Measurements from ENCODE around the gene MND1.
"Not testable (repeated sequence)": the region's sequence is repeated elsewhere in the genome, so short reads cannot be mapped to it uniquely, and the experiment has no call there.

The MND1 gene

GRCh38 chr4:153398713-153399112, 54.2 kb downstream of the MND1 start:
- Histone ChIP-seq H3K9ac (ENCODE audit: low read depth in 1 of 2, low read length in 2 of 2) (no peak overlapping the region), H3K36me3 (ENCODE audit: control insufficient read depth in 1 of 2, insufficient read depth in 2 of 2, low read length in 2 of 2) (no peaks in the 10 kb centered on the region), H3K4me1 (ENCODE audit: control insufficient read depth in 1 of 2, insufficient read depth in 2 of 2, low read length in 2 of 2) (no peaks in the 10 kb centered on the region), H3K27me3 (ENCODE audit: control insufficient read depth in 1 of 2, insufficient read depth in 2 of 2, low read length in 2 of 2) (no peaks in the 10 kb centered on the region), H3K27ac (ENCODE audit: low read depth, low read length) (no peak overlapping the region), H3K4me3 (ENCODE audit: low read depth in 1 of 2, low read length in 2 of 2) (no peak overlapping the region), H3K9me3 (ENCODE audit: control insufficient read depth in 1 of 2, low read length in 2 of 2) (no peaks in the 10 kb centered on the region)

GRCh38 chr4:153399358-153399757, 54.9 kb downstream of the MND1 start:
- H3K4me3 ChIP-seq (ENCODE audit: low read depth in 1 of 2, low read length in 2 of 2), result no peak overlapping the region
- no peak overlapping the region for H3K9ac ChIP-seq (ENCODE audit: low read depth in 1 of 2, low read length in 2 of 2)
- no peak overlapping the region for H3K27ac ChIP-seq (ENCODE audit: low read depth, low read length)
- H3K9me3 ChIP-seq (ENCODE audit: control insufficient read depth in 1 of 2, low read length in 2 of 2), result no peaks in the 10 kb centered on the region
- no peaks in the 10 kb centered on the region for H3K27me3 ChIP-seq (ENCODE audit: control insufficient read depth in 1 of 2, insufficient read depth in 2 of 2, low read length in 2 of 2)
- no peaks in the 10 kb centered on the region for H3K36me3 ChIP-seq (ENCODE audit: control insufficient read depth in 1 of 2, insufficient read depth in 2 of 2, low read length in 2 of 2)
- no peaks in the 10 kb centered on the region for H3K4me1 ChIP-seq (ENCODE audit: control insufficient read depth in 1 of 2, insufficient read depth in 2 of 2, low read length in 2 of 2)

GRCh38 chr4:153401501-153401900, 57.0 kb downstream of the MND1 start:
- Histone ChIP-seq H3K9ac (ENCODE audit: low read depth in 1 of 2, low read length in 2 of 2) (no peak overlapping the region), H3K9me3 (ENCODE audit: control insufficient read depth in 1 of 2, low read length in 2 of 2) (no peaks in the 10 kb centered on the region), H3K27ac (ENCODE audit: low read depth, low read length) (no peak overlapping the region), H3K4me1 (ENCODE audit: control insufficient read depth in 1 of 2, insufficient read depth in 2 of 2, low read length in 2 of 2) (no peaks in the 10 kb centered on the region), H3K4me3 (ENCODE audit: low read depth in 1 of 2, low read length in 2 of 2) (no peak overlapping the region), H3K27me3 (ENCODE audit: control insufficient read depth in 1 of 2, insufficient read depth in 2 of 2, low read length in 2 of 2) (no peaks in the 10 kb centered on the region), H3K36me3 (ENCODE audit: control insufficient read depth in 1 of 2, insufficient read depth in 2 of 2, low read length in 2 of 2) (no peaks in the 10 kb centered on the region)

- Histone ChIP-seq H3K9ac (ENCODE audit: low read depth in 1 of 2, low read length in 2 of 2) (no peak overlapping the region), H3K27me3 (ENCODE audit: control insufficient read depth in 1 of 2, insufficient read depth in 2 of 2, low read length in 2 of 2) (no peaks in the 10 kb centered on the region), H3K27ac (ENCODE audit: low read depth, low read length) (no peak overlapping the region), H3K36me3 (ENCODE audit: control insufficient read depth in 1 of 2, insufficient read depth in 2 of 2, low read length in 2 of 2) (no peaks in the 10 kb centered on the region), H3K9me3 (ENCODE audit: control insufficient read depth in 1 of 2, low read length in 2 of 2) (no peaks in the 10 kb centered on the region), H3K4me1 (ENCODE audit: control insufficient read depth in 1 of 2, insufficient read depth in 2 of 2, low read length in 2 of 2) (no peaks in the 10 kb centered on the region), H3K4me3 (ENCODE audit: low read depth in 1 of 2, low read length in 2 of 2) (no peak overlapping the region)
Observed at GRCh38 chr4:153402366-153402765, 57.9 kb downstream of the MND1 start.

- H3K9ac ChIP-seq (ENCODE audit: low read depth in 1 of 2, low read length in 2 of 2), result no peak overlapping the region
- H3K4me3 ChIP-seq (ENCODE audit: low read depth in 1 of 2, low read length in 2 of 2), result no peak overlapping the region
- no peaks in the 10 kb centered on the region for H3K4me1 ChIP-seq (ENCODE audit: control insufficient read depth in 1 of 2, insufficient read depth in 2 of 2, low read length in 2 of 2)
- no peaks in the 10 kb centered on the region for H3K27me3 ChIP-seq (ENCODE audit: control insufficient read depth in 1 of 2, insufficient read depth in 2 of 2, low read length in 2 of 2)
- no peaks in the 10 kb centered on the region for H3K36me3 ChIP-seq (ENCODE audit: control insufficient read depth in 1 of 2, insufficient read depth in 2 of 2, low read length in 2 of 2)
- no peaks in the 10 kb centered on the region for H3K9me3 ChIP-seq (ENCODE audit: control insufficient read depth in 1 of 2, low read length in 2 of 2)
- H3K27ac ChIP-seq (ENCODE audit: low read depth, low read length), result no peak overlapping the region
Observed at GRCh38 chr4:153403726-153404125, 59.2 kb downstream of the MND1 start.

GRCh38 chr4:153407906-153408305, 63.4 kb downstream of the MND1 start:
- Histone ChIP-seq H3K9me3 (ENCODE audit: control insufficient read depth in 1 of 2, low read length in 2 of 2) (no peaks in the 10 kb centered on the region), H3K36me3 (ENCODE audit: control insufficient read depth in 1 of 2, insufficient read depth in 2 of 2, low read length in 2 of 2) (no peaks in the 10 kb centered on the region), H3K4me1 (ENCODE audit: control insufficient read depth in 1 of 2, insufficient read depth in 2 of 2, low read length in 2 of 2) (no peaks in the 10 kb centered on the region), H3K4me3 (ENCODE audit: low read depth in 1 of 2, low read length in 2 of 2) (no peak overlapping the region), H3K9ac (ENCODE audit: low read depth in 1 of 2, low read length in 2 of 2) (no peak overlapping the region), H3K27me3 (ENCODE audit: control insufficient read depth in 1 of 2, insufficient read depth in 2 of 2, low read length in 2 of 2) (no peaks in the 10 kb centered on the region), H3K27ac (ENCODE audit: low read depth, low read length) (no peak overlapping the region)

GRCh38 chr4:153408932-153409331, 64.4 kb downstream of the MND1 start:
- Histone ChIP-seq H3K4me3 (ENCODE audit: low read depth in 1 of 2, low read length in 2 of 2) (no peak overlapping the region), H3K9me3 (ENCODE audit: control insufficient read depth in 1 of 2, low read length in 2 of 2) (no peaks in the 10 kb centered on the region), H3K9ac (ENCODE audit: low read depth in 1 of 2, low read length in 2 of 2) (no peak overlapping the region), H3K27me3 (ENCODE audit: control insufficient read depth in 1 of 2, insufficient read depth in 2 of 2, low read length in 2 of 2) (no peaks in the 10 kb centered on the region), H3K27ac (ENCODE audit: low read depth, low read length) (no peak overlapping the region), H3K4me1 (ENCODE audit: control insufficient read depth in 1 of 2, insufficient read depth in 2 of 2, low read length in 2 of 2) (no peaks in the 10 kb centered on the region), H3K36me3 (ENCODE audit: control insufficient read depth in 1 of 2, insufficient read depth in 2 of 2, low read length in 2 of 2) (no peaks in the 10 kb centered on the region)

- H3K9me3 ChIP-seq (ENCODE audit: control insufficient read depth in 1 of 2, low read length in 2 of 2), result no peaks in the 10 kb centered on the region
- H3K27me3 ChIP-seq (ENCODE audit: control insufficient read depth in 1 of 2, insufficient read depth in 2 of 2, low read length in 2 of 2), result no peaks in the 10 kb centered on the region
- no peaks in the 10 kb centered on the region for H3K4me1 ChIP-seq (ENCODE audit: control insufficient read depth in 1 of 2, insufficient read depth in 2 of 2, low read length in 2 of 2)
- H3K9ac ChIP-seq (ENCODE audit: low read depth in 1 of 2, low read length in 2 of 2), result no peak overlapping the region
- H3K36me3 ChIP-seq (ENCODE audit: control insufficient read depth in 1 of 2, insufficient read depth in 2 of 2, low read length in 2 of 2), result no peaks in the 10 kb centered on the region
- H3K27ac ChIP-seq (ENCODE audit: low read depth, low read length), result no peak overlapping the region
- H3K4me3 ChIP-seq (ENCODE audit: low read depth in 1 of 2, low read length in 2 of 2), result no peak overlapping the region
Observed at GRCh38 chr4:153409412-153409811, 64.9 kb downstream of the MND1 start.

GRCh38 chr4:153409924-153410501, 65.5 kb downstream of the MND1 start:
- H3K4me3 ChIP-seq (ENCODE audit: low read depth in 1 of 2, low read length in 2 of 2), result no peak overlapping the region
- H3K9ac ChIP-seq (ENCODE audit: low read depth in 1 of 2, low read length in 2 of 2), result no peak overlapping the region
- H3K9me3 ChIP-seq (ENCODE audit: control insufficient read depth in 1 of 2, low read length in 2 of 2), result no peaks in the 10 kb centered on the region
- H3K27ac ChIP-seq (ENCODE audit: low read depth, low read length), result no peak overlapping the region
- no peaks in the 10 kb centered on the region for H3K4me1 ChIP-seq (ENCODE audit: control insufficient read depth in 1 of 2, insufficient read depth in 2 of 2, low read length in 2 of 2)
- no peaks in the 10 kb centered on the region for H3K27me3 ChIP-seq (ENCODE audit: control insufficient read depth in 1 of 2, insufficient read depth in 2 of 2, low read length in 2 of 2)
- no peaks in the 10 kb centered on the region for H3K36me3 ChIP-seq (ENCODE audit: control insufficient read depth in 1 of 2, insufficient read depth in 2 of 2, low read length in 2 of 2)

DNA sequence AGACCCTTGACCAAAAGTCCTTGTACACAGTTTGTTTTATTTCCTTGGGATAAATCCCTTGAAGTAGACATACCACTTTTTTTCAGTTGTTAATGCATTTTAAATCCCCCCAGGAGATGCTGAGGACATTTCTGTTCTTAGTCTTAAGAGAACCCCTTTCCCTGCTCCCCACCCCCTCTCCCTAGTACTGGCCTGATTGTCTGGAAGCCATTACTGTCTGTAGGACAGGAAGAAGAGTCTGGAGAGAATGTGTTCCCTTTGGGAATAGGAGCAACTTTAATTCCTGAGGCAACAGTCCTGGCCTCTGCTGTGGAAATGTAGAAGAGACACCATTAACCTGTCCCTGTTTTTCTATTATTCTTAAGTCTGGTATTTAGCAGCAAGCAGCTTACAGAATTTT, 69.4 kb downstream of the MND1 start:
- no peaks in the 10 kb centered on the region for H3K36me3 ChIP-seq (ENCODE audit: control insufficient read depth in 1 of 2, insufficient read depth in 2 of 2, low read length in 2 of 2)
- no peak overlapping the region for H3K4me3 ChIP-seq (ENCODE audit: low read depth in 1 of 2, low read length in 2 of 2)
- H3K27ac ChIP-seq (ENCODE audit: low read depth, low read length), result no peak overlapping the region
- H3K4me1 ChIP-seq (ENCODE audit: control insufficient read depth in 1 of 2, insufficient read depth in 2 of 2, low read length in 2 of 2), result no peaks in the 10 kb centered on the region
- H3K9ac ChIP-seq (ENCODE audit: low read depth in 1 of 2, low read length in 2 of 2), result no peak overlapping the region
- H3K27me3 ChIP-seq (ENCODE audit: control insufficient read depth in 1 of 2, insufficient read depth in 2 of 2, low read length in 2 of 2), result no peaks in the 10 kb centered on the region
- H3K9me3 ChIP-seq (ENCODE audit: control insufficient read depth in 1 of 2, low read length in 2 of 2), result no peaks in the 10 kb centered on the region

DNA sequence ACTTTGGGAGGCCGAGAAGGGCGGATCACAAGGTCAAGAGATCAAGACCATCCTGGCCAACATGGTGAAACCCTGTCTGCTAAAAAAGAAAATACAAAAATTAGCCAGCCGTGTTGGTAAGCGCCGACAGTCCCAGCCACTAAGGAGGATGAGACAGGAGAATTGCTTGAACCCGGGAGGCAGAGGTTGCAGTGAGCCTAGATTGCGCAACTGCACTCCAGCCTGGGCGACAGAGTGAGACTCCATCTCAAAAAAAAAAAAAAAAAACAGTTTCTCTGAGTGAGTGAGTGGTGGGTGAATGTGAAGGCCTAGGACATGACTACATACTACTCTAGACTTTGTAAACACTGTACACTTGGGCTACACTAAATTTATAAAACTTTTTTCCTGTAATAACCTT, 72.0 kb downstream of the MND1 start:
- not testable (repeated sequence) for H3K4me3 ChIP-seq (ENCODE audit: low read depth in 1 of 2, low read length in 2 of 2); H3K27me3 ChIP-seq (ENCODE audit: control insufficient read depth in 1 of 2, insufficient read depth in 2 of 2, low read length in 2 of 2); H3K9ac ChIP-seq (ENCODE audit: low read depth in 1 of 2, low read length in 2 of 2)

More for the DNA sequence above, 72.0 kb downstream of the MND1 start:
- H3K9me3 ChIP-seq (ENCODE audit: control insufficient read depth in 1 of 2, low read length in 2 of 2); H3K4me1 ChIP-seq (ENCODE audit: control insufficient read depth in 1 of 2, insufficient read depth in 2 of 2, low read length in 2 of 2); H3K36me3 ChIP-seq (ENCODE audit: control insufficient read depth in 1 of 2, insufficient read depth in 2 of 2, low read length in 2 of 2); H3K27ac ChIP-seq (ENCODE audit: low read depth, low read length): not testable (repeated sequence)
